Fibroblast of upper back skin (primary cell): ENCODE measurements around the gene PCDHGB4.
"Not testable (repeated sequence)": the region's sequence is repeated elsewhere in the genome, so short reads cannot be mapped to it uniquely, and the experiment has no call there.

ENCODE experiments used
- DNase-seq: peaks from one replicate; pipeline ENCODE4 v3.0.0-alpha.2; 2013

Gene PCDHGB4

DNA sequence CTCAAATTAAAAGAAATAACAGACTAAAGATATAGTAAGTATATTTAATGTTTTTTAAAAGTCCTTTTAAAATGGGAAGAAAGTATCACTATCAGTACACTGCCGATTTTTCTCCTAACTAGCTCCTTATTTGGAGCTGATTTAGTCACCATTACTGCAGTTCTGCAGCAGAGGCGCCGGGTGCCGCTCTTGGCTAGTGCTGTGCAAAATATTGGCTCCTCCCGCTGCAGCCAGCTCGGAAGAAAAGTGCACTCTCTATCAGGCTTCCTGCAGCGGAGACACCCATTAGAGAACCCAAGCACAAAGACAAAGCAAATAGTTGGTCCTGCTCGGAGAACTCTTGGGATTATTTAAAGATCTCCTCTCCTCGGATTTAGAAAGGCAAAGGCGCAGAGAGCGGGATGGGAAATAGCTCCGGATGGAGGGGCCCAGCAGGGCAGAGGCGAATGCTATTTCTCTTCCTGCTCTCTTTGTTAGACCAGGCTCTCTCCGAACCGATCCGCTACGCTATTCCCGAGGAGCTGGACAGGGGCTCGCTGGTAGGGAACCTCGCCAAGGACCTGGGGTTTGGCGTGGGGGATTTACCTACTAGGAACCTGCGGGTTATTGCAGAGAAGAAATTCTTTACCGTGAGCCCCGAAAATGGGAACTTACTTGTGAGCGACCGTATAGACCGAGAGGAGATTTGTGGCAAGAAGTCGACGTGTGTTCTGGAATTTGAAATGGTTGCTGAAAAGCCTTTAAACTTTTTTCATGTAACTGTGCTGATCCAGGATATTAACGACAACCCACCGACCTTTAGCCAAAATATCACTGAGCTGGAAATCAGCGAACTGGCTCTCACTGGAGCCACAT, 17.3 kb upstream of the PCDHGB4 start, which contains the start of gene PCDHGB3:
PCDHGB3 (plus strand) TSS at position 249 of the 855 bp plus-strand sequence; CDS start at position 402, 153 bp downstream.
- DNase-seq, result peak; percentile 64

DNA sequence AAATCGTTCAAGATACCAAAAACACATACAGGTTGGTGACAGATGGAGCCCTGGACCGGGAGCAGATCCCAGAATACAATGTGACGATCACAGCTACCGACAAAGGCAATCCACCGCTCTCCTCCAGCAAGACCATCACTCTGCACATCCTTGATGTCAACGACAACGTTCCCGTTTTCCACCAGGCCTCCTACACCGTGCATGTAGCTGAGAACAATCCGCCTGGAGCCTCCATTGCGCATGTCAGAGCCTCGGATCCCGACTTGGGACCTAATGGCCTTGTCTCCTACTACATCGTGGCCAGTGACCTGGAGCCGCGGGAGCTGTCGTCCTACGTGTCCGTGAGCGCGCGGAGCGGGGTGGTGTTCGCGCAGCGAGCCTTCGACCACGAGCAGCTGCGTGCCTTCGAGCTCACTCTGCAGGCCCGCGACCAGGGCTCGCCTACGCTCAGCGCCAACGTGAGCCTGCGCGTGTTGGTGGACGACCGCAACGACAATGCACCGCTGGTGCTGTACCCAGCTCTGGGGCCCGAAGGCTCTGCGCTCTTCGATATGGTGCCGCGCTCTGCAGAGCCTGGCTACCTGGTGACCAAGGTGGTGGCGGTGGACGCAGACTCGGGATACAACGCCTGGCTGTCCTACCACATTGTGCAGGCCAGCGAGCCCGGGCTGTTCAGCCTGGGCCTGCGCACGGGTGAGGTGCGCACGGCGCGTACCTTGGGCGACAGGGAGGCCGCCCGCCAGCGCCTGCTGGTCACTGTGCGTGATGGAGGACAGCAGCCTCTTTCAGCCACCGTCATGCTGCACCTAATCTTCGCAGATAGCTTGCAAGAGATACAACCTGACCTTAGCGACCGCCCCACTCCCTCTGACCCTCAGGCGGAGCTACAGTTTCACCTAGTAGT, 15.7 kb upstream of the PCDHGB4 start:
- DNase-seq, result no peak

DNA sequence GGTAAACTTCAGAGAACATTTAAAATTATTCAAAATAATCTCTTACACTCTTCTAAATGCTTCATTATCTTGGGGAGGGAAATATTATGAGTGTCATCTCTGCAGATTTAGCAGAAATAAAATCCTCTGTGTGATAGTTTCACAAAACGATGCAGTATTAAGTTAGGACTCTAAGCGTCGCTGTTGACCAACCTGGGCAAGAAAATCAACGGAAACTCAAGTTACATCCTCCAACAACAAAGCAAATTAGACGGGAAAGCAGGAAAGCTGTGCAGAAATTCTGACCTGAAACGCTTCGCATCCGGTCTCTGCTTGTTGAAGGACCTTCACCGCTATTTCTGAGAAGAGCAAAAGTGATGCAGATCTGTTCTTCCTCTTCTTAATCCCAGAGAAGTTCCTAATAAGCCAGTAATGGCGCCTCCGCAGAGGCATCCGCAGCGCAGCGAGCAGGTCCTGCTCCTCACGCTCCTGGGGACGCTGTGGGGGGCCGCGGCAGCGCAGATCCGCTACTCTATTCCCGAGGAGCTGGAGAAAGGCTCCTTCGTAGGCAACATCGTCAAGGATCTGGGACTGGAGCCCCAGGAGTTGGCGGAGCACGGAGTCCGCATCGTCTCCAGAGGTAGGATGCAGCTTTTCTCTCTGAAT, 13.7 kb upstream of the PCDHGB4 start, which contains the start of gene PCDHGA6:
PCDHGA6 (plus strand) TSS at position 219 of the 645 bp plus-strand sequence; CDS start at position 412, 193 bp downstream.
- DNase-seq, result peak; percentile 38

DNA sequence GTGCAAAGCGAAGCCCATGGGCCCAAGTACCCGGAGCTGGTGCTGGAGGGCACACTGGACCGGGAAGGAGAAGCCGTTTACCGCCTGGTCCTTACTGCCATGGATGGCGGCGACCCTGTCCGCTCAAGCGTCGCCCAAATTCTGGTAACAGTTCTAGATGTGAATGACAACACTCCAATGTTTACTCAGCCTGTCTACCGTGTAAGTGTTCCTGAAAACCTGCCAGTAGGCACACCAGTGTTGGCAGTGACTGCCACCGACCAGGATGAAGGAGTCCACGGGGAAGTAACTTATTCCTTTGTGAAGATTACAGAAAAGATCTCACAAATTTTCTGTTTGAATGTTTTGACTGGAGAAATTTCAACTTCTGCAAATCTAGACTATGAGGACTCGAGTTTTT, 12.9 kb upstream of the PCDHGB4 start:
- no peak for DNase-seq

DNA sequence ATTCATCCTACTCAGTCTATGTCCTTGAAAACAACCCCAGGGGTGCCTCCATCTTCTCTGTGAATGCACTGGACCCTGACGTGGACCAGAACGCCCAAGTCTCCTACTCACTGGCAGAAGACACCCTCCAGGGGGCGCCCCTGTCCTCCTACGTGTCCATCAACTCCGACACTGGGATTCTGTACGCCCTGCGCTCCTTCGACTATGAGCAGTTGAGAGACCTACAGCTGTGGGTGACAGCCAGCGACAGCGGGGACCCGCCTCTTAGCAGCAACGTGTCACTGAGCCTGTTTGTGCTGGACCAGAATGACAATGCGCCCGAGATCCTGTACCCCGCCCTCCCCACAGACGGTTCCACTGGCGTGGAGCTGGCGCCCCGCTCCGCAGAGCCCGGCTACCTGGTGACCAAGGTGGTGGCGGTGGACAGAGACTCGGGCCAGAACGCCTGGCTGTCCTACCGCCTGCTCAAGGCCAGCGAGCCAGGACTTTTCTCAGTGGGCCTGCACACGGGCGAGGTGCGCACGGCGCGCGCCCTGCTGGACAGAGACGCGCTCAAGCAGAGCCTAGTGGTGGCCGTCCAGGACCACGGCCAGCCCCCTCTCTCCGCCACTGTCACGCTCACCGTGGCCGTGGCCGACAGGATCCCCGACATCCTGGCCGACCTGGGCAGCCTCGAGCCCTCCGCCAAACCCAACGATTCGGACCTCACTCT, 11.9 kb upstream of the PCDHGB4 start:
- not testable (repeated sequence) for DNase-seq

DNA sequence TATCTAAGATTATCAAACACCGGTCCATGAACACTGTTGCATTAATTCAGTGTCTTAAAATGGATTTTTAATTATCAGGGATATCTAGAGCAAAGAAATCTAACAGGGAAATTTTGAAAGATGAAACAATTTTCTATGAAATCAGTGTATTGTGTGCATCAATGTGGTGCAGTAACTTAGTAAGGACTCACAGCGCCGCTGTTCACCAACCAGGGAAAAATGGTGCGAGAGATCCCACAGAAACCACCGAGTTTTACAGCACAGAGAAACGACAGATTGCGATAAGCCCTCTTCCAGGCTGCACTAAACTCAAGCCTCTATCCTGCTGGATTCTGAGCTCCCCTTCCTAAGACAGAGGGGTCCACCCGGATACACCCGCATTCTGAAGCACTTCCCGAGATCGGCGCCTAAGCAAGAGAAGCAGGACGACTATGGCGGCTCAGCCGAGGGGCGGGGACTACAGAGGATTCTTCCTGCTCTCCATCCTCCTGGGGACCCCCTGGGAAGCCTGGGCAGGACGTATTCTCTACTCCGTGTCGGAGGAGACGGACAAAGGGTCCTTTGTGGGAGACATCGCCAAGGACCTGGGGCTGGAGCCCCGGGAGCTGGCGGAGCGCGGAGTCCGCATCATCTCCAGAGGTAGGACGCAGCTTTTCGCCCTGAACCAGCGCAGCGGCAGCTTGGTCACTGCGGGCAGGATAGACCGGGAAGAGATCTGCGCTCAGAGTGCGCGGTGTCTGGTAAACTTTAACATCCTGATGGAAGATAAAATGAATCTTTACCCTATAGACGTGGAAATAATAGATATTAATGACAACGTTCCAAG, 4.8 kb upstream of the PCDHGB4 start, which contains the start of gene PCDHGA7:
PCDHGA7 (plus strand) TSS at position 274 of the 826 bp plus-strand sequence; CDS start at position 432, 158 bp downstream.
- peak; percentile 44 for DNase-seq

DNA sequence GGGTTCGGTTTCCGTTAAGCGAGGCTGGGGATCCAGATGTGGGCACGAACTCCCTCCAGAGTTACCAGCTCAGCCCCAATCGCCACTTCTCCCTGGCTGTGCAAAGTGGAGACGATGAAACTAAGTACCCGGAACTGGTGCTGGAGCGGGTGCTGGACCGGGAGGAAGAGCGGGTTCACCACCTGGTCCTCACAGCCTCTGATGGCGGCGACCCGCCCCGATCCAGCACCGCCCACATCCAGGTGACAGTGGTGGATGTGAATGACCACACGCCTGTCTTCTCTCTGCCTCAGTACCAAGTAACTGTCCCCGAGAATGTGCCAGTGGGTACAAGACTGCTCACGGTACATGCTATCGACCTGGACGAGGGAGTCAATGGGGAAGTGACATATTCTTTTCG, 4.2 kb upstream of the PCDHGB4 start:
- no peak for DNase-seq

DNA sequence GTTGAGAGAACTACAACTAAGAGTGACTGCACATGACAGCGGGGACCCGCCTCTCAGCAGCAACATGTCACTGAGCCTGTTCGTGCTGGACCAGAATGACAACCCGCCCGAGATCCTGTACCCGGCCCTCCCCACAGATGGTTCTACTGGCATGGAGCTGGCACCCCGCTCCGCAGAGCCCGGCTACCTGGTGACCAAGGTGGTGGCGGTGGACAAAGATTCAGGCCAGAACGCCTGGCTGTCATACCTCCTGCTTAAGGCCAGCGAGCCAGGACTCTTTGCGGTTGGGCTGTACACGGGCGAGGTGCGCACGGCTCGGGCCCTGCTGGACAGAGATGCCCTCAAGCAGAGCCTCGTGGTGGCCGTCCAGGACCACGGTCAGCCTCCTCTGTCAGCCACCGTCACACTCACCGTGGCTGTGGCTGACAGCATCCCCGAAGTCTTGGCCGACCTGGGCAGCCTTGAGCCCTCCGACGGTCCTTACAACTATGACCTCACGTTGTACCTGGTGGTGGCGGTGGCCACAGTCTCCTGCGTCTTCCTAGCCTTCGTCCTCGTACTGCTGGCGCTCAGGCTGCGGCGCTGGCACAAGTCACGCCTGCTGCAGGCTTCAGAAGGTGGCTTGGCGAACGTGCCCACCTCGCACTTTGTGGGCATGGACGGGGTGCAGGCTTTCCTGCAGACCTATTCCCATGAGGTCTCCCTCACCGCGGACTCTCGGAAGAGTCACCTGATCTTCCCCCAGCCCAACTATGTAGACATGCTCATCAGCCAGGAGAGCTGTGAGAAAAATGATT, 2.8 kb upstream of the PCDHGB4 start:
- DNase-seq, result no peak

DNA sequence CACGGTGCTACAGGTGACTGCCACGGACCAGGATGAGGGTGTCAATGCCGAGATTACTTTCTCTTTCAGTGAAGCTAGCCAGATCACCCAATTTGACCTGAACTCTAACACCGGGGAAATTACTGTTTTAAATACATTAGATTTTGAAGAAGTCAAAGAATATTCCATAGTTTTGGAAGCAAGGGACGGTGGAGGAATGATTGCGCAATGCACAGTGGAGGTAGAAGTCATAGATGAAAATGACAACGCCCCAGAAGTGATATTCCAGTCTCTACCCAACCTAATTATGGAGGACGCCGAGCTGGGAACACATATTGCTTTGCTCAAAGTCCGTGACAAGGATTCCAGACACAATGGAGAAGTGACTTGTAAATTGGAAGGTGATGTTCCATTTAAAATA, 1.2 kb downstream of the PCDHGB4 start:
- DNase-seq, result no peak

DNA sequence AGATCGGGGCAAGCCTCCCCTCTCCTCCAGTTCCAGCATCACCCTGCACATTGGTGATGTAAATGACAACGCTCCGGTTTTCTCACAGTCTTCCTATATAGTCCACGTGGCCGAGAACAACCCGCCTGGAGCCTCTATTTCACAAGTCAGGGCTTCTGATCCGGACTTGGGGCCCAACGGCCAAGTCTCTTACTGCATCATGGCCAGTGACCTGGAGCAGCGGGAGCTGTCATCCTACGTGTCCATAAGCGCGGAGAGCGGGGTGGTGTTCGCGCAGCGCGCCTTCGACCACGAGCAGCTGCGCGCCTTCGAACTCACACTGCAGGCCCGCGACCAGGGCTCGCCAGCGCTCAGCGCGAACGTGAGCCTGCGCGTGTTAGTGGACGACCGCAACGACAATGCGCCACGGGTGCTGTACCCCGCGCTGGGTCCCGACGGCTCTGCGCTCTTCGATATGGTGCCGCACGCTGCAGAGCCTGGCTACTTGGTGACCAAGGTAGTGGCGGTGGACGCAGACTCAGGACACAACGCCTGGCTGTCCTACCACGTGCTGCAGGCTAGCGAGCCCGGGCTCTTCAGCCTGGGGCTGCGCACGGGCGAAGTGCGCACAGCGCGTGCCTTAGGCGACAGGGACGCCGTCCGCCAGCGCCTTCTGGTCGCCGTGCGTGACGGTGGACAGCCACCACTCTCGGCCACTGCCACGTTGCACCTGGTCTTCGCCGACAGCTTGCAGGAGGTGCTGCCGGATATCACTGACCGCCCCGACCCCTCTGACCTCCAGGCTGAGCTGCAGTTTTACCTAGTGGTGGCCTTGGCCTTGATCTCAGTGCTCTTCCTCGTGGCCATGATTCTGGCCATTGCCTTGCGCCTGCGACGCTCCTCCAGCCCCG, 1.9 kb downstream of the PCDHGB4 start:
- DNase-seq, result no peak

DNA sequence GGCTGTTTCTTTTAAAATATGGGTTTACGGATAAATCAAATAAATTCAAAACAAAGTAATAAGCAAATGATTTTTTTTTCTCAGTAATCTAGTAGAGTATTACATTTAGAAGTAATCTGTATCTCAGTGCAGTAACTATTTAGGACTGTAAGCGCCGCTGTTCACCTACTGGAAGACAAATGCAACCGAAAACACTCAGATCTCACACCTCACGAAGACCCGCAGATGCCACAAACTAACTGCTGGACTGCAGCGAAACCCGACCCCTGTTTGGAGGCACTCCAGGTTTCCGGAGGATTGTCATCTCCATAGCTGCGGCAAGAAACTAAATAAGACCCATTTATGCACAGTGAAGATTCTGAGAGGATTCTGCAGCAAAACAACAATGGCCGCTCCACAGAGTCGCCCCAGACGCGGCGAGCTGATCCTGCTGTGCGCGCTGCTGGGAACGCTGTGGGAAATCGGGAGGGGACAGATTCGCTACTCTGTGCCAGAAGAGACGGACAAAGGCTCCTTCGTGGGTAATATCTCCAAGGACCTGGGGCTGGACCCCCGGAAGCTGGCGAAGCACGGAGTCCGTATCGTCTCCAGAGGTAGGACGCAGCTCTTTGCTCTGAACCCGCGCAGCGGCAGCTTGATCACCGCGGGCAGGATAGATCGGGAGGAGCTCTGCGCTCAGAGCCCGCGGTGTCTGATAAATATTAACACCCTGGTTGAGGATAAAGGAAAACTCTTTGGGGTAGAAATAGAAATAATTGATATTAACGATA, 5.1 kb downstream of the PCDHGB4 start, which contains the start of gene PCDHGA8:
PCDHGA8 (plus strand) TSS at position 205 of the 770 bp plus-strand sequence; CDS start at position 386, 181 bp downstream.
- peak; percentile 26 for DNase-seq

DNA sequence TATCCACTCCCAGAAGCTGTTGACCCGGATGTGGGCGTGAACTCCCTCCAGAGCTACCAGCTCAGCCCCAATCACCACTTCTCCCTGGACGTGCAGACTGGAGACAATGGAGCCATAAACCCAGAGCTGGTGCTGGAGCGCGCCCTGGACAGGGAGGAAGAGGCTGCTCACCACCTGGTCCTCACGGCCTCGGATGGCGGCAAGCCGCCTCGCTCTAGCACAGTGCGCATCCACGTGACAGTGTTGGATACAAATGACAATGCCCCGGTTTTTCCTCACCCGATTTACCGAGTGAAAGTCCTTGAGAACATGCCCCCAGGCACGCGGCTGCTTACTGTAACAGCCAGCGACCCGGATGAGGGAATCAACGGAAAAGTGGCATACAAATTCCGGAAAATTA, 5.8 kb downstream of the PCDHGB4 start:
- DNase-seq, result no peak

DNA sequence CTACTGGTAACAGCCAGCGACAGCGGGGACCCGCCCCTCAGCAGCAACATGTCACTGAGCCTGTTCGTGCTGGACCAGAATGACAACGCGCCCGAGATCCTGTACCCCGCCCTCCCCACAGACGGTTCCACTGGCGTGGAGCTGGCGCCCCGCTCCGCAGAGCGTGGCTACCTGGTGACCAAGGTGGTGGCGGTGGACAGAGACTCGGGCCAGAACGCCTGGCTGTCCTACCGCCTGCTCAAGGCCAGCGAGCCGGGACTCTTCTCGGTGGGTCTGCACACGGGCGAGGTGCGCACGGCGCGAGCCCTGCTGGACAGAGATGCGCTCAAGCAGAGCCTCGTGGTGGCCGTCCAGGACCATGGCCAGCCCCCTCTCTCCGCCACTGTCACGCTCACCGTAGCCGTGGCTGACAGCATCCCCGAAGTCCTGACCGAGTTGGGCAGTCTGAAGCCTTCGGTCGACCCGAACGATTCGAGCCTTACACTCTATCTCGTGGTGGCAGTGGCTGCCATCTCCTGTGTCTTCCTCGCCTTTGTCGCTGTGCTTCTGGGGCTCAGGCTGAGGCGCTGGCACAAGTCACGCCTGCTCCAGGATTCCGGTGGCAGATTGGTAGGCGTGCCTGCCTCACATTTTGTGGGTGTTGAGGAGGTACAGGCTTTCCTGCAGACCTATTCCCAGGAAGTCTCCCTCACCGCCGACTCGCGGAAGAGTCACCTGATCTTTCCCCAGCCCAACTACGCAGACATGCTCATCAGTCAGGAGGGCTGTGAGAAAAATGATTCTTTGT, 7.1 kb downstream of the PCDHGB4 start:
- not testable (repeated sequence) for DNase-seq

DNA sequence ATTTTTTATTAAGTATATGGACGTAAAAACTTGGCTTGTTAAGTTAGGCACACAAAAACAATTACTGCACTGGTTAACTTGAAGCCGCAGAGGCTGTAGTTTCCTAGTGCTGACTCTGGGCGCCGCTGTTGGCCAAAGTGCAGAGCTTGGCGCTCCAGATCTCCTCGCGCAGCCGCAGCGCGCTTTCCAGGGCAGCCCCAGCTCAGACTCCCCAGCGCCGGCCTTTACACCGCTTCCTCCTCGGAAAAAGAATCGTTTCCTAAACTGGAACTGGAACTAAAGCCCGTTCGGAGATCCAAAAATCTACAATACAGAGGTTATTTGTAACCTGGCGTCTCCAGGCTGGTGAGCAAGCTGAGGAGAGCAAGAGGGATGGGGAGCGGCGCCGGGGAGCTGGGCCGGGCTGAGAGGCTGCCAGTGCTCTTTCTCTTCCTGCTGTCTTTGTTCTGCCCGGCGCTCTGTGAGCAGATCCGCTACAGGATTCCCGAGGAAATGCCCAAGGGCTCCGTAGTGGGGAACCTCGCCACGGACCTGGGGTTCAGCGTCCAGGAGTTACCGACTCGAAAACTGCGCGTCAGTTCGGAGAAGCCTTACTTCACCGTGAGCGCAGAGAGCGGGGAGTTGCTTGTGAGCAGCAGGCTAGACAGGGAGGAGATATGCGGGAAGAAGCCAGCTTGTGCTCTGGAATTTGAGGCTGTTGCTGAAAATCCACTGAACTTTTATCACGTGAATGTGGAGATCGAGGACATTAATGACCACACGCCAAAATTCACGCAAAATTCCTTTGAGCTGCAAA, 10.5 kb downstream of the PCDHGB4 start, which contains the start of gene PCDHGB5:
PCDHGB5 (plus strand) TSS at position 192 of the 796 bp plus-strand sequence; CDS start at position 373, 181 bp downstream.
- DNase-seq, result peak; percentile 61

DNA sequence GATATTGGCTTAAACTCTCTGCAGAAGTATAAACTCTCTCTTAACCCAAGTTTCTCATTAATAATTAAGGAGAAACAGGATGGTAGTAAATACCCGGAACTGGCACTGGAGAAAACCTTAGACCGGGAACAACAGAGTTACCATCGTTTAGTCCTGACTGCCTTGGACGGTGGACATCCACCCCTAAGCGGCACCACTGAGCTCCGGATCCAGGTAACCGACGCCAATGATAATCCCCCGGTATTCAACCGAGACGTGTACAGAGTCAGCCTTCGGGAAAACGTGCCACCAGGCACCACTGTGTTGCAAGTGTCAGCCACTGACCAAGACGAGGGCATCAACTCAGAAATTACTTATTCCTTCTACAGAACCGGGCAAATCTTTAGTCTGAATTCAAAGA, 11.1 kb downstream of the PCDHGB4 start:
- DNase-seq, result no peak

DNA sequence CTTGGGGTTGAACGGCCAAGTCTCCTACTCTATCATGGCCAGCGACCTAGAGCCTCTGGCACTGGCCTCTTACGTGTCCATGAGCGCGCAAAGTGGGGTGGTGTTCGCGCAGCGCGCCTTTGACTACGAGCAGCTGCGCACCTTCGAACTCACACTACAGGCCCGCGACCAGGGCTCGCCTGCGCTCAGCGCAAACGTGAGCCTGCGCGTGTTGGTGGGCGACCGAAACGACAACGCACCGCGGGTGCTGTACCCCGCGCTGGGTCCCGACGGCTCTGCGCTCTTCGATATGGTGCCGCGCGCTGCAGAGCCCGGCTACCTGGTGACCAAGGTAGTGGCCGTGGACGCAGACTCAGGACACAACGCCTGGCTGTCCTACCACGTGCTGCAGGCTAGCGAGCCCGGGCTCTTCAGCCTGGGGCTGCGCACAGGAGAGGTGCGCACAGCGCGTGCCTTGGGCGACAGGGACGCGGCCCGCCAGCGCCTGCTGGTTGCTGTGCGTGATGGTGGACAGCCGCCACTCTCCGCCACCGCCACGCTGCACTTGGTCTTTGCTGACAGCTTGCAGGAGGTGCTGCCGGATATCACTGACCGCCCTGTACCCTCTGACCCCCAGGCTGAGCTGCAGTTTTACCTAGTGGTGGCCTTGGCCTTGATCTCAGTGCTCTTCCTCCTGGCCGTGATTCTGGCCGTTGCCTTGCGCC, 12.2 kb downstream of the PCDHGB4 start:
- no peak for DNase-seq
